HEK293 (cell line): ENCODE results near the gene CDKN2D.

Experiments
- BCL11B ChIP-seq: fragments of 450-650 bp; formaldehyde crosslinking; IDR thresholded peaks from 2 replicates; pipeline ENCODE4 v1.5.1; 2016; ENCODE audit warnings: low read depth, missing biosample characterization, missing genetic modification characterization
- EGR2 ChIP-seq: fragments of 450-650 bp; formaldehyde crosslinking; IDR thresholded peaks from 2 replicates; pipeline ENCODE4 v1.5.1; 2016; ENCODE audit warnings: low read depth, missing biosample characterization, missing genetic modification characterization
- IKZF3 ChIP-seq: fragments of 450-650 bp; IDR thresholded peaks from 2 replicates; pipeline ENCODE4 v1.5.0; 2018; ENCODE audit warnings: missing biosample characterization, mild to moderate bottlenecking, missing genetic modification characterization, moderate library complexity
- MZF1 ChIP-seq: fragments of 450-650 bp; formaldehyde crosslinking; IDR thresholded peaks from 2 replicates; pipeline ENCODE4 v1.5.1; 2017; ENCODE audit warnings: missing biosample characterization, missing genetic modification characterization, borderline replicate concordance
- SP3 ChIP-seq: fragments of 450-650 bp; formaldehyde crosslinking; IDR thresholded peaks from 2 replicates; pipeline ENCODE4 v1.5.1; 2016; ENCODE audit warnings: missing biosample characterization, missing genetic modification characterization
- SP7 ChIP-seq: fragments of 450-650 bp; formaldehyde crosslinking; IDR thresholded peaks from 2 replicates; pipeline ENCODE4 v1.5.1; 2016; ENCODE audit warnings: missing biosample characterization, missing genetic modification characterization
- ZBTB49 ChIP-seq: fragments of 450-650 bp; formaldehyde crosslinking; IDR thresholded peaks from 2 replicates; pipeline ENCODE4 v1.5.1; 2016; ENCODE audit warnings: missing biosample characterization, missing genetic modification characterization, low read depth
- ZBTB8A ChIP-seq: fragments of 450-650 bp; formaldehyde crosslinking; IDR thresholded peaks from 2 replicates; pipeline ENCODE4 v1.5.1; 2016; ENCODE audit warnings: missing biosample characterization, missing genetic modification characterization
- ZFHX2 ChIP-seq: fragments of 450-650 bp; formaldehyde crosslinking; conservative IDR thresholded peaks from 2 replicates; pipeline ENCODE4 v1.5.1; 2016; ENCODE audit warnings: missing biosample characterization, missing genetic modification characterization
- ZNF138 ChIP-seq: fragments of 450-650 bp; formaldehyde crosslinking; IDR thresholded peaks from 2 replicates; pipeline ENCODE4 v1.5.1; 2016; ENCODE audit warnings: missing biosample characterization, missing genetic modification characterization, borderline replicate concordance
- ZNF148 ChIP-seq: fragments of 450-650 bp; formaldehyde crosslinking; IDR thresholded peaks from 2 replicates; pipeline ENCODE4 v1.5.0; 2017; ENCODE audit warnings: missing biosample characterization, missing genetic modification characterization, borderline replicate concordance
- ZNF16 ChIP-seq: fragments of 450-650 bp; formaldehyde crosslinking; IDR thresholded peaks from 2 replicates; pipeline ENCODE4 v1.5.1; 2016; ENCODE audit warnings: low read depth, missing biosample characterization, missing genetic modification characterization
- ZNF174 ChIP-seq: fragments of 450-650 bp; formaldehyde crosslinking; IDR thresholded peaks from 2 replicates; pipeline ENCODE4 v1.5.0; 2017; ENCODE audit warnings: missing biosample characterization, mild to moderate bottlenecking, missing genetic modification characterization
- ZNF175 ChIP-seq: fragments of 450-650 bp; formaldehyde crosslinking; IDR thresholded peaks from 2 replicates; pipeline ENCODE4 v1.5.1; 2016; ENCODE audit warnings: missing biosample characterization, missing genetic modification characterization
- ZNF223 ChIP-seq: fragments of 450-650 bp; formaldehyde crosslinking; IDR thresholded peaks from 2 replicates; pipeline ENCODE4 v1.5.1; 2016; ENCODE audit warnings: missing biosample characterization, missing genetic modification characterization
- ZNF274 ChIP-seq, 2 experiments: fragments of 200-500 bp in 1 of 2; fragments of 450-650 bp in 1 of 2; sonication (Bioruptor generic) in 1 of 2; formaldehyde crosslinking in 1 of 2; IDR thresholded peaks; 2 replicates each; pipeline versions ENCODE4 v1.5.1 to v1.6.1; 2014 to 2016; ENCODE audit warnings: borderline replicate concordance in 1 of 2, inconsistent platforms in 1 of 2, low read length in 1 of 2, missing biosample characterization in 1 of 2, missing genetic modification characterization in 1 of 2
- ZNF350 ChIP-seq: fragments of 450-650 bp; formaldehyde crosslinking; IDR thresholded peaks from 2 replicates; pipeline ENCODE4 v1.5.0; 2017; ENCODE audit warnings: missing biosample characterization, mild to moderate bottlenecking, missing genetic modification characterization
- ZNF362 ChIP-seq: fragments of 450-650 bp; formaldehyde crosslinking; IDR thresholded peaks from 2 replicates; pipeline ENCODE4 v1.5.1; 2016; ENCODE audit warnings: missing biosample characterization, missing genetic modification characterization
- ZNF37A ChIP-seq: fragments of 450-650 bp; IDR thresholded peaks from 2 replicates; pipeline ENCODE4 v1.5.1; 2018; ENCODE audit warnings: missing biosample characterization, missing genetic modification characterization
- ZNF488 ChIP-seq: fragments of 450-650 bp; formaldehyde crosslinking; IDR thresholded peaks from 2 replicates; pipeline ENCODE4 v1.5.1; 2016; ENCODE audit warnings: missing biosample characterization, missing genetic modification characterization
- ZNF513 ChIP-seq: fragments of 450-650 bp; IDR thresholded peaks from 2 replicates; pipeline ENCODE4 v1.5.1; 2018; ENCODE audit warnings: missing biosample characterization, missing genetic modification characterization
- ZNF548 ChIP-seq: fragments of 450-650 bp; formaldehyde crosslinking; IDR thresholded peaks from 2 replicates; pipeline ENCODE4 v1.5.1; 2016; ENCODE audit warnings: missing biosample characterization, missing genetic modification characterization
- ZNF549 ChIP-seq: fragments of 450-650 bp; IDR thresholded peaks from 2 replicates; pipeline ENCODE4 v1.5.1; 2018; ENCODE audit warnings: missing biosample characterization, missing genetic modification characterization, mild to moderate bottlenecking, inconsistent platforms, moderate library complexity
- ZNF600 ChIP-seq: fragments of 450-650 bp; formaldehyde crosslinking; IDR thresholded peaks from 2 replicates; pipeline ENCODE4 v1.5.1; 2016; ENCODE audit warnings: missing biosample characterization, missing genetic modification characterization
- ZNF624 ChIP-seq: fragments of 450-650 bp; formaldehyde crosslinking; IDR thresholded peaks from 2 replicates; pipeline ENCODE4 v1.5.1; 2017; ENCODE audit warnings: missing biosample characterization, missing genetic modification characterization
- ZNF768 ChIP-seq: fragments of 450-650 bp; formaldehyde crosslinking; IDR thresholded peaks from 2 replicates; pipeline ENCODE4 v1.5.1; 2018; ENCODE audit warnings: missing biosample characterization, mild to moderate bottlenecking, missing genetic modification characterization
- ZNF785 ChIP-seq: fragments of 450-650 bp; formaldehyde crosslinking; IDR thresholded peaks from 2 replicates; pipeline ENCODE4 v1.5.1; 2016; ENCODE audit warnings: missing biosample characterization, missing genetic modification characterization
- ZSCAN16 ChIP-seq: fragments of 450-650 bp; formaldehyde crosslinking; IDR thresholded peaks from 2 replicates; pipeline ENCODE4 v1.5.1; 2016; ENCODE audit warnings: missing biosample characterization, missing genetic modification characterization
- ZSCAN23 ChIP-seq: fragments of 450-650 bp; formaldehyde crosslinking; IDR thresholded peaks from 2 replicates; pipeline ENCODE4 v1.5.1; 2016; ENCODE audit warnings: missing biosample characterization, missing genetic modification characterization
- ZXDB ChIP-seq: fragments of 450-650 bp; formaldehyde crosslinking; IDR thresholded peaks from 2 replicates; pipeline ENCODE4 v1.5.1; 2016; ENCODE audit warnings: missing biosample characterization, missing genetic modification characterization

Gene CDKN2D

GRCh38 chr19:10517760-10518443, 50.9 kb downstream of the CDKN2D start (continued):
- TF ChIP-seq ZNF148 (tag by site-specific recombination) (no peak), ZNF513 (tag by site-specific recombination) (no peak), SP7 (tag by site-specific recombination) (peak; percentile 72), ZNF549 (tag by site-specific recombination) (no peak), ZSCAN23 (tag by site-specific recombination) (peak; percentile 17; the same call in 1 of the 2 replicates), IKZF3 (tag by site-specific recombination) (peak; percentile 69), BCL11B (tag by site-specific recombination) (no peak), ZNF223 (tag by site-specific recombination) (no peak), SP3 (peak; percentile 90), ZNF16 (tag by site-specific recombination) (no peak), MZF1 (tag by site-specific recombination) (no peak), ZBTB49 (tag by site-specific recombination) (no peak), ZNF768 (no peak), ZSCAN16 (tag by site-specific recombination) (no peak), ZNF548 (tag by site-specific recombination) (no peak), EGR2 (peak; percentile 73), ZNF274 (IDR thresholded peaks at IDR 0.05; ENCODE audit: low read length) (no peak), ZNF274 (tag by site-specific recombination; IDR thresholded peaks at IDR 0.05; ENCODE audit: borderline replicate concordance) (no peak), ZNF138 (tag by site-specific recombination) (no peak), ZNF175 (tag by site-specific recombination) (no peak), ZNF624 (tag by site-specific recombination) (no peak), ZXDB (tag by site-specific recombination) (peak; percentile 65), ZNF350 (no peak), ZNF488 (tag by site-specific recombination) (no peak), ZNF37A (tag by site-specific recombination) (no peak), ZBTB8A (tag by site-specific recombination) (peak; percentile 58; the same call in 1 of the 2 replicates), ZNF785 (tag by site-specific recombination) (no peak), ZFHX2 (tag by site-specific recombination) (peak; percentile 54), ZNF600 (tag by site-specific recombination) (peak; percentile 12; the same call in 1 of the 2 replicates), ZNF174 (no peak), ZNF362 (tag by site-specific recombination) (peak; percentile 92)
